GM19043 (cell line): ENCODE data around the gene SIPA1L3.

Source experiments
- ATAC-seq: cut with Tn5 transposase; IDR thresholded peaks from one replicate; pipeline ENCODE4 v1.9.1; 2021; ENCODE audit warnings: low read depth; ENCODE audit not compliant: unreplicated experiment

Gene SIPA1L3

GRCh38 chr19:38141108-38141507 lies 234.1 kb downstream of the SIPA1L3 start:
- ATAC-seq = no peak

GRCh38 chr19:38142176-38143035 lies 235.4 kb downstream of the SIPA1L3 start:
- no peak for ATAC-seq

- no peak for ATAC-seq
These were observed 236.8 kb downstream of the SIPA1L3 start for GRCh38 chr19:38143847-38144246.

- ATAC-seq = no peak
These were observed 237.7 kb downstream of the SIPA1L3 start for GRCh38 chr19:38144667-38145066.

- no peak for ATAC-seq
These were observed 238.6 kb downstream of the SIPA1L3 start for GRCh38 chr19:38145623-38146022.

- ATAC-seq = no peak
These were observed 241.3 kb downstream of the SIPA1L3 start for GRCh38 chr19:38148337-38148736.

GRCh38 chr19:38149661-38150061 lies 242.7 kb downstream of the SIPA1L3 start:
- no peak for ATAC-seq

GRCh38 chr19:38151242-38151641 lies 244.2 kb downstream of the SIPA1L3 start:
- no peak for ATAC-seq

- ATAC-seq = no peak
These were observed 245.7 kb downstream of the SIPA1L3 start for GRCh38 chr19:38152461-38153379.

GRCh38 chr19:38155453-38155852 lies 248.4 kb downstream of the SIPA1L3 start:
- no peak for ATAC-seq

GRCh38 chr19:38158730-38159129 lies 251.7 kb downstream of the SIPA1L3 start:
- no peak for ATAC-seq

- ATAC-seq = no peak
These were observed 255.1 kb downstream of the SIPA1L3 start for GRCh38 chr19:38162094-38162493.

- no peak for ATAC-seq
These were observed 255.6 kb downstream of the SIPA1L3 start for GRCh38 chr19:38162632-38163031.

GRCh38 chr19:38163419-38164290 lies 256.6 kb downstream of the SIPA1L3 start:
- ATAC-seq = no peak

GRCh38 chr19:38164526-38164925 lies 257.5 kb downstream of the SIPA1L3 start:
- ATAC-seq = no peak

- no peak for ATAC-seq
These were observed 258.3 kb downstream of the SIPA1L3 start for GRCh38 chr19:38165335-38165734.

- no peak for ATAC-seq
These were observed 261.6 kb downstream of the SIPA1L3 start for GRCh38 chr19:38168637-38169036.

- no peak for ATAC-seq
These were observed 263.3 kb downstream of the SIPA1L3 start for GRCh38 chr19:38170334-38170733.

GRCh38 chr19:38172001-38172400 lies 265.0 kb downstream of the SIPA1L3 start:
- ATAC-seq = no peak

GRCh38 chr19:38173291-38174041 lies 266.5 kb downstream of the SIPA1L3 start:
- no peak for ATAC-seq
